Spleen (tissue), 11 donors: ENCODE measurements around the gene ANHX. TPM values are rescaled to one million over a fixed set of nuclear protein-coding genes. Genes with fewer than 3 reads are reported as not detected.

ENCODE experiments used
- DNase-seq: peaks from one replicate; pipeline ENCODE4 v3.0.0-alpha.2; 2020
- H3K27ac ChIP-seq, 8 donors: fragments of 200-600 bp; sonication (generic) in 7 of 8; 1 replicate in 4 of 8; 2 replicates in 4 of 8; pipeline versions ENCODE4 v1.5.0 to v1.8.0; 2016 to 2021; ENCODE audit warnings: inconsistent platforms in 4 of 8, mild to moderate bottlenecking in 4 of 8, moderate library complexity in 1 of 8
- H3K27me3 ChIP-seq, 7 donors: fragments of 200-600 bp; sonication (generic) in 6 of 7; replicated peaks in 1 of 7; 1 replicate in 4 of 7; 2 replicates in 3 of 7; pipeline versions ENCODE4 v1.5.0 to v1.8.0; 2016 to 2021; ENCODE audit warnings: inconsistent platforms in 3 of 7, mild to moderate bottlenecking in 1 of 7
- H3K36me3 ChIP-seq, 6 donors: fragments of 200-600 bp; sonication (generic) in 5 of 6; 1 replicate in 4 of 6; 2 replicates in 2 of 6; pipeline versions ENCODE4 v1.5.0 to v1.8.0; 2016 to 2021; ENCODE audit warnings: inconsistent platforms in 2 of 6
- H3K4me1 ChIP-seq, 6 donors: fragments of 200-600 bp; sonication (generic) in 5 of 6; 1 replicate in 3 of 6; 2 replicates in 3 of 6; pipeline versions ENCODE4 v1.5.0 to v1.8.0; 2016 to 2021; ENCODE audit warnings: inconsistent platforms in 3 of 6
- H3K4me3 ChIP-seq, 8 donors: fragments of 200-600 bp; sonication (generic) in 7 of 8; 1 replicate in 4 of 8; 2 replicates in 4 of 8; pipeline versions ENCODE4 v1.5.0 to v1.8.0; 2016 to 2021; ENCODE audit warnings: inconsistent platforms in 4 of 8, mild to moderate bottlenecking in 4 of 8, moderate library complexity in 2 of 8
- H3K9me3 ChIP-seq, 8 donors: fragments of 200-600 bp; sonication (generic) in 7 of 8; 1 replicate in 4 of 8; 2 replicates in 4 of 8; pipeline versions ENCODE4 v1.5.0 to v1.8.0; 2016 to 2021; ENCODE audit warnings: inconsistent platforms in 4 of 8
- POLR2A ChIP-seq, 3 donors: fragments of 450-650 bp; IDR thresholded peaks; one replicate each; pipeline ENCODE4 v1.5.1; 2017; ENCODE audit warnings: antibody characterized with exemption in 3 of 3, mild to moderate bottlenecking in 1 of 3
- POLR2AphosphoS5 ChIP-seq, 3 donors: sonication (generic); formaldehyde crosslinking; IDR thresholded peaks; one replicate each; pipeline ENCODE4 v1.5.1; 2017; ENCODE audit warnings: antibody characterized with exemption in 3 of 3
- WGBS, 5 donors: extraction: QIAGEN DNeasy Blood & Tissue Kit in 3 of 5; methylation state at CpG; one replicate each; pipeline versions ENCODE4 v1.1.5 to v1.1.7; 2013 to 2018; 5-methylcytosine and 5-hydroxymethylcytosine counted together
- intact Hi-C: fragments of 100-400 bp; cut with DNase I; formaldehyde crosslinking; loops from one replicate; pipeline ENCODE4 v1.15.0; 2023; ENCODE audit warnings: low total_unique reads
- polyA plus RNA-seq, 3 donors: library from polyadenylated mRNA; stranded (reverse); fragments of 200-250 nt; gene quantifications; one replicate each; pipeline ENCODE4 v1.2.1, GENCODE V29; 2013
- total RNA-seq, 7 donors: library from RNA; depleted of rRNA in 3 of 7; stranded (reverse); fragments of >200 nt in 3 of 7; fragmentation: NEBNext Ultra II Directional in 4 of 7; extraction: Animal tissue kit (Norgen Biotek cat#: 25700) in 4 of 7; gene quantifications; one replicate each; pipeline versions ENCODE4 v1.1.0 to v1.2.1, GENCODE V29; 2016 to 2021
- TF ChIP-seq, protein P1 (sequence below), 11 experiments: fragments of 200-600 bp in 7 of 11; fragments of 450-650 bp in 4 of 11; sonication (generic) in 4 of 11; IDR thresholded peaks in 8 of 11; conservative IDR thresholded peaks in 3 of 11; 1 replicate in 7 of 11; 2 replicates in 4 of 11; pipeline versions ENCODE4 v1.4.0 to v1.8.0; 2016 to 2021; ENCODE audit warnings: antibody characterized with exemption in 11 of 11, inconsistent platforms in 4 of 11, mild to moderate bottlenecking in 1 of 11
- donor health status: healthy with polysubstance abuse.
- donor health status: DM: no; HTN: no; CAD: no; lungs with moderate emphysema.
- donor health status: DM: no; HTN: no; CAD: no.
- donor health status: Bipolar disorder and iron deficiency.
- donor health status: healthy.
- donor health status: DM: no; HTN: no; CAD: no.
- donor health status: DM: yes; HTN: yes; CAD: no.

ANHX gene
- total and polyA plus RNA-seq, 10 donors: not detected

DNA sequence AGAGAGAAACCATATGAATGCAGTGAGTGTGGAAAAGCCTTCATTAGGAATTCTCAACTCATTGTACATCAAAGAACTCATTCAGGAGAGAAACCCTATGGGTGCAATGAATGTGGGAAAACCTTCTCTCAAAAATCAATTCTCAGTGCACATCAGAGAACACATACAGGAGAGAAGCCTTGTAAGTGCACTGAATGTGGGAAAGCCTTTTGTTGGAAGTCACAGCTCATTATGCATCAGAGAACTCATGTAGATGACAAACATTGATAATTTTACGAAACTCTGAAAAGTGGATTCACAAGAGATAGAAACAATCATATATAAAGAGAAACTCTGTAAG, 31.4 kb downstream of the ANHX start:
- 93 to 100% (median 97%) methylated on average over 1 of the region's 1 CpG for WGBS, 5 donors
- Histone ChIP-seq H3K27me3 (no peaks in the 10 kb centered on the region), H3K4me3 (peak overlapping the region in 1 of 8 donors; percentile 8), H3K4me1 (no peaks in the 10 kb centered on the region), H3K9me3 (peaks cover 73 to 100% (median 99%) of the 10 kb centered on the region in 8 donors), H3K27ac (no peak overlapping the region), H3K36me3 (peaks cover 26 to 64% (median 40%) of the 10 kb centered on the region in 6 donors)
- intact Hi-C loops: no loop called here
- no peak for DNase-seq
- TF ChIP-seq POLR2AphosphoS5 (IDR thresholded peaks at IDR 0.05): no peak
- TF ChIP-seq, protein P1, sequence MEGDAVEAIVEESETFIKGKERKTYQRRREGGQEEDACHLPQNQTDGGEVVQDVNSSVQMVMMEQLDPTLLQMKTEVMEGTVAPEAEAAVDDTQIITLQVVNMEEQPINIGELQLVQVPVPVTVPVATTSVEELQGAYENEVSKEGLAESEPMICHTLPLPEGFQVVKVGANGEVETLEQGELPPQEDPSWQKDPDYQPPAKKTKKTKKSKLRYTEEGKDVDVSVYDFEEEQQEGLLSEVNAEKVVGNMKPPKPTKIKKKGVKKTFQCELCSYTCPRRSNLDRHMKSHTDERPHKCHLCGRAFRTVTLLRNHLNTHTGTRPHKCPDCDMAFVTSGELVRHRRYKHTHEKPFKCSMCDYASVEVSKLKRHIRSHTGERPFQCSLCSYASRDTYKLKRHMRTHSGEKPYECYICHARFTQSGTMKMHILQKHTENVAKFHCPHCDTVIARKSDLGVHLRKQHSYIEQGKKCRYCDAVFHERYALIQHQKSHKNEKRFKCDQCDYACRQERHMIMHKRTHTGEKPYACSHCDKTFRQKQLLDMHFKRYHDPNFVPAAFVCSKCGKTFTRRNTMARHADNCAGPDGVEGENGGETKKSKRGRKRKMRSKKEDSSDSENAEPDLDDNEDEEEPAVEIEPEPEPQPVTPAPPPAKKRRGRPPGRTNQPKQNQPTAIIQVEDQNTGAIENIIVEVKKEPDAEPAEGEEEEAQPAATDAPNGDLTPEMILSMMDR (IDR thresholded peaks at IDR 0.05 in 8 of 11, conservative IDR thresholded peaks at IDR 0.05 in 3 of 11): no peak
- no peak for TF ChIP-seq POLR2A (IDR thresholded peaks at IDR 0.05)

DNA sequence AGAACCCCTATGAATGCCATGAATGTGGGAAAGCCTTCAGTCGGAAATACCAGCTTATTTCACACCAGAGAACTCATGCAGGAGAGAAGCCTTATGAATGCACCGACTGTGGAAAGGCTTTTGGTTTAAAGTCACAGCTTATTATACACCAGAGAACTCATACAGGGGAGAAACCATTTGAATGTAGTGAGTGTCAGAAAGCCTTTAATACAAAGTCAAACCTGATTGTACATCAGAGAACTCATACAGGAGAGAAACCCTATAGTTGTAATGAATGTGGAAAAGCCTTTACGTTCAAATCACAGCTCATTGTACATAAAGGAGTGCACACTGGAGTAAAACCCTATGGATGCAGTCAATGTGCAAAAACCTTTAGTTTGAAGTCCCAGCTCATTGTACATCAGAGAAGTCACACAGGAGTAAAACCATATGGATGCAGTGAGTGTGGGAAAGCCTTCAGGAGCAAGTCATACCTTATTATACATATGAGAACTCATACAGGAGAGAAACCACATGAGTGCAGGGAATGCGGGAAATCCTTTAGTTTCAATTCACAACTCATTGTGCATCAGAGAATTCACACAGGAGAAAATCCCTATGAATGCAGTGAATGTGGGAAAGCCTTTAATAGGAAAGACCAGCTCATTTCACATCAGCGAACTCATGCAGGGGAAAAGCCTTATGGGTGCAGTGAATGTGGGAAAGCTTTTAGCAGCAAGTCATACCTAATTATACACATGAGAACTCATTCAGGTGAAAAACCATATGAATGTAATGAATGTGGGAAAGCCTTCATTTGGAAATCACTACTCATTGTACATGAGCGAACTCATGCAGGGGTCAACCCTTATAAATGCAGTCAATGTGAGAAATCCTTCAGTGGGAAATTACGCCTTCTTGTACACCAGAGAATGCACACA, 32.1 kb downstream of the ANHX start:
- WGBS, 5 donors: 96 to 100% (median 97%) methylated on average over 7 of the region's 7 CpGs
- intact Hi-C loops: no loop called here
- Histone ChIP-seq H3K4me3 (peak overlapping the region in 1 of 8 donors; percentile 30), H3K27me3 (no peaks in the 10 kb centered on the region), H3K4me1 (no peaks in the 10 kb centered on the region), H3K36me3 (peaks cover 26 to 67% (median 40%) of the 10 kb centered on the region in 6 donors), H3K9me3 (peaks cover 71 to 98% (median 96%) of the 10 kb centered on the region in 8 donors), H3K27ac (no peak overlapping the region)
- DNase-seq: no peak
- TF ChIP-seq POLR2AphosphoS5 (IDR thresholded peaks at IDR 0.05): no peak
- no peak for TF ChIP-seq POLR2A (IDR thresholded peaks at IDR 0.05)
- TF ChIP-seq, protein P1 (IDR thresholded peaks at IDR 0.05 in 8 of 11, conservative IDR thresholded peaks at IDR 0.05 in 3 of 11): no peak

DNA sequence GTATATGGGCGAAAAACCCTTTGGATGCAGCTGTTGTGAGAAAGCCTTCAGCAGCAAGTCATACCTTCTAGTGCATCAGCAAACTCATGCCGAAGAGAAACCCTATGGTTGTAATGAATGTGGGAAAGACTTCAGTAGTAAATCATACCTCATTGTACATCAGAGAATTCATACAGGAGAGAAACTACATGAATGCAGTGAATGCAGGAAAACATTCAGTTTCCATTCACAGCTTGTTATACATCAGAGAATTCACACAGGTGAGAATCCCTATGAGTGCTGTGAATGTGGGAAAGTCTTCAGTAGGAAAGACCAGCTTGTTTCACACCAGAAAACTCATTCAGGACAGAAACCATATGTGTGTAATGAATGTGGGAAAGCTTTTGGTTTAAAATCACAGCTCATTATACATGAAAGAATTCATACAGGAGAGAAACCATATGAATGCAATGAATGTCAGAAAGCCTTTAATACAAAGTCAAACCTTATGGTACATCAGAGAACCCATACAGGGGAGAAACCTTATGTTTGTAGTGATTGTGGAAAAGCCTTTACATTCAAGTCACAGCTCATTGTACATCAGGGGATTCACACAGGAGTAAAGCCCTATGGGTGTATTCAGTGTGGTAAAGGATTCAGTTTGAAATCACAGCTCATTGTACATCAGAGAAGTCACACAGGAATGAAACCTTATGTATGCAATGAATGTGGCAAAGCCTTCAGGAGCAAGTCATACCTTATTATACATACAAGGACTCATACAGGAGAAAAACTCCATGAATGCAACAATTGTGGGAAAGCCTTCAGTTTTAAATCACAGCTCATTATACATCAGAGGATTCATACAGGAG, 33.0 kb downstream of the ANHX start:
- Histone ChIP-seq H3K36me3 (peaks cover 26 to 71% (median 40%) of the 10 kb centered on the region in 6 donors), H3K9me3 (peaks cover 63 to 93% (median 90%) of the 10 kb centered on the region in 8 donors), H3K4me3 (peak overlapping the region in 1 of 8 donors; percentile 30), H3K27me3 (no peaks in the 10 kb centered on the region), H3K4me1 (no peaks in the 10 kb centered on the region), H3K27ac (no peak overlapping the region)
- no peak for DNase-seq
- TF ChIP-seq POLR2AphosphoS5 (IDR thresholded peaks at IDR 0.05): no peak
- TF ChIP-seq, protein P1 (IDR thresholded peaks at IDR 0.05 in 8 of 11, conservative IDR thresholded peaks at IDR 0.05 in 3 of 11): no peak
- no peak for TF ChIP-seq POLR2A (IDR thresholded peaks at IDR 0.05)
- WGBS, 5 donors: 93 to 98% (median 98%) methylated on average over 2 of the region's 2 CpGs
- intact Hi-C loops: no loop called here
